ENCODE data around the gene PGC.

PGC gene

GRCh38 chr6:41713159-41713649 lies 34.0 kb downstream of the PGC start:
- H3K4me3 ChIP-seq = no peak overlapping the region
- no peak for DNase-seq (ENCODE audit: low read depth, low spot score)

GRCh38 chr6:41712651-41713103 lies 34.5 kb downstream of the PGC start:
- H3K36me3 ChIP-seq (ENCODE audit: insufficient read depth, low read length) = no peaks in the 10 kb centered on the region
- no peak overlapping the region for H3K4me3 ChIP-seq
- TF ChIP-seq EZH2 (IDR thresholded peaks at IDR 0.05) (no peak), FOXP2 (optimal IDR thresholded peaks at IDR 0.05; ENCODE audit: control extremely low read depth, extremely low read length, insufficient read depth) (no peak), POLR2AphosphoS5 (IDR thresholded peaks at IDR 0.05; ENCODE audit: borderline replicate concordance, low read depth, low read length) (no peak)
- H3K9ac ChIP-seq (ENCODE audit: insufficient read length) = no peak overlapping the region
- no peaks in the 10 kb centered on the region for H3K9me3 ChIP-seq (ENCODE audit: low read depth, low read length)
- DNase-seq (ENCODE audit: low read depth, low spot score) = no peak
- H3K27ac ChIP-seq = no peak overlapping the region

More at GRCh38 chr6:41713159-41713649, 34.0 kb downstream of the PGC start:
- no peaks in the 10 kb centered on the region for H3K9me3 ChIP-seq (ENCODE audit: low read depth, low read length)
- H3K9ac ChIP-seq (ENCODE audit: insufficient read length) = no peak overlapping the region
- H3K27ac ChIP-seq = no peak overlapping the region
- TF ChIP-seq POLR2AphosphoS5 (IDR thresholded peaks at IDR 0.05; ENCODE audit: borderline replicate concordance, low read depth, low read length) (no peak), FOXP2 (optimal IDR thresholded peaks at IDR 0.05; ENCODE audit: control extremely low read depth, extremely low read length, insufficient read depth) (no peak), EZH2 (IDR thresholded peaks at IDR 0.05) (no peak)
- no peaks in the 10 kb centered on the region for H3K36me3 ChIP-seq (ENCODE audit: insufficient read depth, low read length)

GRCh38 chr6:41711323-41712038 lies 35.7 kb downstream of the PGC start:
- Histone ChIP-seq H3K36me3 (ENCODE audit: insufficient read depth, low read length) (no peaks in the 10 kb centered on the region), H3K9ac (ENCODE audit: insufficient read length) (no peak overlapping the region), H3K9me3 (ENCODE audit: low read depth, low read length) (no peaks in the 10 kb centered on the region), H3K27ac (no peak overlapping the region), H3K4me3 (no peak overlapping the region)
- no peak for DNase-seq (ENCODE audit: low read depth, low spot score)
- no peak for TF ChIP-seq POLR2AphosphoS5 (IDR thresholded peaks at IDR 0.05; ENCODE audit: borderline replicate concordance, low read depth, low read length)
- no peak for TF ChIP-seq FOXP2 (optimal IDR thresholded peaks at IDR 0.05; ENCODE audit: control extremely low read depth, extremely low read length, insufficient read depth)
- TF ChIP-seq EZH2 (IDR thresholded peaks at IDR 0.05) = no peak

- no peak for DNase-seq (ENCODE audit: low read depth, low spot score)
- Histone ChIP-seq H3K9me3 (ENCODE audit: low read depth, low read length) (no peaks in the 10 kb centered on the region), H3K27ac (no peak overlapping the region), H3K9ac (ENCODE audit: insufficient read length) (no peak overlapping the region), H3K4me3 (no peak overlapping the region), H3K36me3 (ENCODE audit: insufficient read depth, low read length) (no peaks in the 10 kb centered on the region)
- TF ChIP-seq FOXP2 (optimal IDR thresholded peaks at IDR 0.05; ENCODE audit: control extremely low read depth, extremely low read length, insufficient read depth) (no peak), EZH2 (IDR thresholded peaks at IDR 0.05) (no peak), POLR2AphosphoS5 (IDR thresholded peaks at IDR 0.05; ENCODE audit: borderline replicate concordance, low read depth, low read length) (no peak)
These were observed 37.8 kb downstream of the PGC start for GRCh38 chr6:41709375-41709774.

- no peak for DNase-seq (ENCODE audit: low read depth, low spot score)
- TF ChIP-seq POLR2AphosphoS5 (IDR thresholded peaks at IDR 0.05; ENCODE audit: borderline replicate concordance, low read depth, low read length) = no peak
- TF ChIP-seq EZH2 (IDR thresholded peaks at IDR 0.05) = no peak
- TF ChIP-seq FOXP2 (optimal IDR thresholded peaks at IDR 0.05; ENCODE audit: control extremely low read depth, extremely low read length, insufficient read depth) = no peak
- Histone ChIP-seq H3K4me3 (no peak overlapping the region), H3K27ac (no peak overlapping the region), H3K9me3 (ENCODE audit: low read depth, low read length) (no peaks in the 10 kb centered on the region), H3K36me3 (ENCODE audit: insufficient read depth, low read length) (no peaks in the 10 kb centered on the region), H3K9ac (ENCODE audit: insufficient read length) (no peak overlapping the region)
These were observed 38.3 kb downstream of the PGC start for GRCh38 chr6:41708856-41709255.

DNA sequence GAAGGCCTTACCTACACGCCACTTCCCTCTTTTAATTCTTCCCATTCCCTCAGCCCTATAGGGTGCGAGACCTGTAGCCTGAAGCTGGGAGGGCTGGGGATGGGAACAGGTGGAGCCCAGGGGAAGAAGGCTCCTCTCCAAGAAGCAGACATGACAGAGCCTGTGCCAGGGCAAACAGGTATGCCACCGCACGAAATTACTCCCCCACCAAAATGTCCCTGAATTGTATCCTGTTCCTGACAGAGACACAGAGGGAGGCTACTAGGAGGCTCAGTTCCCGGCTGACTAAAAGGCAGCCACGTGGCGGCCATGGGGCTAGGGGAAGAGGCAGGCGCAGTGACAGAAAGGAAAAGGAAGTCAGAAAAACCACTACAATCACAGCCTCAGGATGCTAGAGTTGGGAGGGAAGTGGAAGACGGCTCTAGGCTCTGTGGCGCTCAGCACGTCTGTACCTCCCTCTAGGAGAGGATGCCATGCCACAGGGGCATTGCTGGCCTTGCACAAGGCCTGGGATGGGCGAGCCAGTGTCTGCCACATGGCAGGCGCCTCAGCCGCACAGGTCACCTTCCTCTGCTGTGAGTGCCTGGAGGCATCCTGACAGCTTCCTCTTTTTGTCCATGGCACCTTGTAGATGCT lies 39.5 kb downstream of the PGC start:
- no peaks in the 10 kb centered on the region for H3K36me3 ChIP-seq (ENCODE audit: insufficient read depth, low read length)
- H3K27ac ChIP-seq = no peak overlapping the region
- TF ChIP-seq EZH2 (IDR thresholded peaks at IDR 0.05) (no peak), POLR2AphosphoS5 (IDR thresholded peaks at IDR 0.05; ENCODE audit: borderline replicate concordance, low read depth, low read length) (no peak), FOXP2 (optimal IDR thresholded peaks at IDR 0.05; ENCODE audit: control extremely low read depth, extremely low read length, insufficient read depth) (no peak)
- H3K9me3 ChIP-seq (ENCODE audit: low read depth, low read length) = no peaks in the 10 kb centered on the region
- no peak overlapping the region for H3K9ac ChIP-seq (ENCODE audit: insufficient read length)
- DNase-seq (ENCODE audit: low read depth, low spot score) = no peak
- H3K4me3 ChIP-seq = no peak overlapping the region

GRCh38 chr6:41706876-41707564 lies 40.2 kb downstream of the PGC start:
- H3K27ac ChIP-seq = no peak overlapping the region
- H3K4me3 ChIP-seq = no peak overlapping the region
- no peak overlapping the region for H3K9ac ChIP-seq (ENCODE audit: insufficient read length)
- no peaks in the 10 kb centered on the region for H3K9me3 ChIP-seq (ENCODE audit: low read depth, low read length)
- no peak for TF ChIP-seq EZH2 (IDR thresholded peaks at IDR 0.05)
- TF ChIP-seq POLR2AphosphoS5 (IDR thresholded peaks at IDR 0.05; ENCODE audit: borderline replicate concordance, low read depth, low read length) = no peak
- TF ChIP-seq FOXP2 (optimal IDR thresholded peaks at IDR 0.05; ENCODE audit: control extremely low read depth, extremely low read length, insufficient read depth) = no peak
- H3K36me3 ChIP-seq (ENCODE audit: insufficient read depth, low read length) = no peaks in the 10 kb centered on the region
- DNase-seq (ENCODE audit: low read depth, low spot score) = no peak
